HFF-Myc (cell line): ENCODE measurements around the gene SLC66A1.
"Not testable (repeated sequence)": the region's sequence is repeated elsewhere in the genome, so short reads cannot be mapped to it uniquely, and the experiment has no call there.

Experiments used
- DNase-seq: peaks from one replicate; pipeline ENCODE4 v3.0.0-alpha.2; 2011; ENCODE audit warnings: low read depth; ENCODE audit errors: extremely low read depth
- H3K4me3 ChIP-seq: replicated peaks from 2 replicates; pipeline ENCODE4 v1.5.1; 2011; ENCODE audit warnings: low read depth, mild to moderate bottlenecking, control low read depth, low read length
- CTCF ChIP-seq: IDR thresholded peaks from 2 replicates; pipeline ENCODE4 v1.5.1; 2012; ENCODE audit warnings: mild to moderate bottlenecking, low read depth, low read length, control low read depth; ENCODE audit errors: missing control alignments

Gene SLC66A1

GRCh38 chr1:19311931-19312781, at the start of gene SLC66A1, which contains the start of gene AKR7A2:
SLC66A1 (plus strand) TSS chr1:19312326; CDS start chr1:19317678, 5,352 bp downstream.
AKR7A2 (minus strand) TSS chr1:19312144; CDS start chr1:19312124, 20 bp downstream.
- peak; percentile 54 for DNase-seq
- no peak for TF ChIP-seq CTCF
- peak within 1 kb of the TSS; percentile 54 for H3K4me3 ChIP-seq

GRCh38 chr1:19262744-19263143, 49.4 kb upstream of the SLC66A1 start:
- no peak for DNase-seq
- H3K4me3 ChIP-seq = no peak overlapping the region
- TF ChIP-seq CTCF = no peak

GRCh38 chr1:19268445-19268844, 43.7 kb upstream of the SLC66A1 start:
- no peak overlapping the region for H3K4me3 ChIP-seq
- TF ChIP-seq CTCF = no peak
- no peak for DNase-seq

GRCh38 chr1:19269427-19270342, 42.4 kb upstream of the SLC66A1 start:
- H3K4me3 ChIP-seq = not testable (repeated sequence)
- peak; percentile 45 for TF ChIP-seq CTCF

GRCh38 chr1:19270343-19270730, 41.8 kb upstream of the SLC66A1 start:
- not testable (repeated sequence) for DNase-seq

More at GRCh38 chr1:19269427-19270342, 42.4 kb upstream of the SLC66A1 start:
- not testable (repeated sequence) for DNase-seq

GRCh38 chr1:19272064-19272463, 40.1 kb upstream of the SLC66A1 start:
- no peak for TF ChIP-seq CTCF
- H3K4me3 ChIP-seq = no peak overlapping the region
- no peak for DNase-seq

More at GRCh38 chr1:19270343-19270730, 41.8 kb upstream of the SLC66A1 start:
- H3K4me3 ChIP-seq = not testable (repeated sequence)
